ENCODE measurements around the gene FRMD4B. TPM values are rescaled to one million over a fixed set of nuclear protein-coding genes. Genes with fewer than 3 reads are reported as not detected.

FRMD4B gene
- total RNA-seq, 1 donor from 2014 or later = 140 TPM

- peaks cover 5% of the 10 kb centered on the region for H3K36me3 Mint-ChIP-seq
- DNase-seq (ENCODE audit: low spot score in 2 of 2, unreplicated experiment in 2 of 2) = no peak
- no peak for TF ChIP-seq CTCF (IDR thresholded peaks at IDR 0.05; ENCODE audit: unreplicated experiment)
- peaks cover 69% of the 10 kb centered on the region for H3K4me1 Mint-ChIP-seq
- no peaks in the 10 kb centered on the region for H3K27me3 Mint-ChIP-seq (ENCODE audit: low read depth)
- H3K9me3 Mint-ChIP-seq = no peaks in the 10 kb centered on the region
- H3K27ac Mint-ChIP-seq = peak overlapping the region; percentile 97
- peak overlapping the region; percentile 14 for H3K4me3 Mint-ChIP-seq
Measured at GRCh38 chr3:69251078-69251805, 134.6 kb downstream of the FRMD4B start.

- peak overlapping the region; percentile 81 for H3K4me3 Mint-ChIP-seq
- no peaks in the 10 kb centered on the region for H3K9me3 Mint-ChIP-seq
- H3K4me1 Mint-ChIP-seq = peaks cover 64% of the 10 kb centered on the region
- H3K27ac Mint-ChIP-seq = peak overlapping the region; percentile 97
- H3K27me3 Mint-ChIP-seq (ENCODE audit: low read depth) = no peaks in the 10 kb centered on the region
- peaks cover 6% of the 10 kb centered on the region for H3K36me3 Mint-ChIP-seq
- no peak for TF ChIP-seq CTCF (IDR thresholded peaks at IDR 0.05; ENCODE audit: unreplicated experiment)
- no peak for DNase-seq (ENCODE audit: low spot score in 2 of 2, unreplicated experiment in 2 of 2)
Measured at GRCh38 chr3:69250014-69250413, 135.9 kb downstream of the FRMD4B start.

GRCh38 chr3:69249001-69249400 lies 136.9 kb downstream of the FRMD4B start:
- Mint-ChIP-seq H3K27ac (peak overlapping the region; percentile 97), H3K27me3 (ENCODE audit: low read depth) (no peaks in the 10 kb centered on the region), H3K4me1 (peaks cover 64% of the 10 kb centered on the region), H3K36me3 (peaks cover 8% of the 10 kb centered on the region), H3K9me3 (no peaks in the 10 kb centered on the region), H3K4me3 (peak overlapping the region; percentile 81)
- no peak for TF ChIP-seq CTCF (IDR thresholded peaks at IDR 0.05; ENCODE audit: unreplicated experiment)
- DNase-seq (ENCODE audit: low spot score in 2 of 2, unreplicated experiment in 2 of 2) = no peak

GRCh38 chr3:69248436-69248835 lies 137.5 kb downstream of the FRMD4B start:
- no peak for DNase-seq (ENCODE audit: low spot score in 2 of 2, unreplicated experiment in 2 of 2)
- H3K9me3 Mint-ChIP-seq = no peaks in the 10 kb centered on the region
- TF ChIP-seq CTCF (IDR thresholded peaks at IDR 0.05; ENCODE audit: unreplicated experiment) = no peak
- no peaks in the 10 kb centered on the region for H3K27me3 Mint-ChIP-seq (ENCODE audit: low read depth)
- peak overlapping the region; percentile 81 for H3K4me3 Mint-ChIP-seq
- peaks cover 65% of the 10 kb centered on the region for H3K4me1 Mint-ChIP-seq
- H3K36me3 Mint-ChIP-seq = peaks cover 9% of the 10 kb centered on the region
- H3K27ac Mint-ChIP-seq = peak overlapping the region; percentile 97

GRCh38 chr3:69246612-69247011 lies 139.3 kb downstream of the FRMD4B start:
- no peak for DNase-seq (ENCODE audit: low spot score in 2 of 2, unreplicated experiment in 2 of 2)
- no peaks in the 10 kb centered on the region for H3K9me3 Mint-ChIP-seq
- H3K36me3 Mint-ChIP-seq = peaks cover 9% of the 10 kb centered on the region
- no peak for TF ChIP-seq CTCF (IDR thresholded peaks at IDR 0.05; ENCODE audit: unreplicated experiment)
- no peaks in the 10 kb centered on the region for H3K27me3 Mint-ChIP-seq (ENCODE audit: low read depth)
- peak overlapping the region; percentile 90 for H3K27ac Mint-ChIP-seq
- H3K4me3 Mint-ChIP-seq = peak overlapping the region; percentile 36
- H3K4me1 Mint-ChIP-seq = peaks cover 63% of the 10 kb centered on the region

All from mesothelial cell of epicardium (in vitro differentiated cells).